T-helper 1 cell treated with Interleukin-12 subunit alpha and Interleukin-12 subunit beta and Interleukin-4 antibody, amounts not matched to agents 30 μg/mL and 1 μg/mL, for 36 hours (primary cell): Measurements from ENCODE around the gene HSP90AA1.
"Not testable (repeated sequence)": the region's sequence is repeated elsewhere in the genome, so short reads cannot be mapped to it uniquely, and the experiment has no call there.

Source experiments
- H3K27ac Mint-ChIP-seq: one replicate; pipeline ENCODE4 v1.8.0; 2021; ENCODE audit warnings: mild to moderate bottlenecking, mixed read lengths
- H3K27me3 Mint-ChIP-seq: one replicate; pipeline ENCODE4 v1.8.0; 2021; ENCODE audit warnings: low read depth, mixed read lengths
- H3K36me3 Mint-ChIP-seq: one replicate; pipeline ENCODE4 v1.8.0; 2021; ENCODE audit warnings: low read depth, mixed read lengths
- H3K4me1 Mint-ChIP-seq: one replicate; pipeline ENCODE4 v1.8.0; 2021; ENCODE audit warnings: low read depth, mixed read lengths
- H3K4me3 Mint-ChIP-seq: one replicate; pipeline ENCODE4 v1.8.0; 2021; ENCODE audit warnings: mild to moderate bottlenecking, moderate library complexity, mixed read lengths
- H3K9me3 Mint-ChIP-seq: one replicate; pipeline ENCODE4 v1.8.0; 2021; ENCODE audit warnings: mixed read lengths

HSP90AA1 gene

DNA sequence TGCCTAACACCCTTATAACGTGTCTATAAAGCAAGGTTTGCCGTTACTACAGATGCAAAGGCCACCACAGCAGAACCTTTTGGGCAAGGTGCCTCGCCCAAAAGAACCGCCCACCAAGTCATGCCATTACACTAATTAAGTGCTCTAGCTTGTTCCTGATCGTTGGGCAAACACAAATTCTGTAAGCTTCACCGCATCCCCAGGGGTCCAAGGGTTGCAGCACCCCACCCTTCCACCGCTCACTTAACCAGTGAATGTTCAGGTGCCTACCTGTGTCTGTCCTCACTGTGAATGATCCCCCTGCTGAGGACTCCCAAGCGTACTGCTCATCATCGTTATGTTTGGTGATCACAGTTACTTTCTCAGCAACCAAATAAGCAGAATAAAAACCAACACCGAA, 1.4 kb downstream of the HSP90AA1 start:
- H3K4me3 Mint-ChIP-seq = peak overlapping the region; percentile 99
- peaks cover 59% of the 10 kb centered on the region for H3K36me3 Mint-ChIP-seq
- H3K27me3 Mint-ChIP-seq = no peaks in the 10 kb centered on the region
- peaks cover 56% of the 10 kb centered on the region for H3K4me1 Mint-ChIP-seq
- peak overlapping the region; percentile 98 for H3K27ac Mint-ChIP-seq
- H3K9me3 Mint-ChIP-seq = no peaks in the 10 kb centered on the region

DNA sequence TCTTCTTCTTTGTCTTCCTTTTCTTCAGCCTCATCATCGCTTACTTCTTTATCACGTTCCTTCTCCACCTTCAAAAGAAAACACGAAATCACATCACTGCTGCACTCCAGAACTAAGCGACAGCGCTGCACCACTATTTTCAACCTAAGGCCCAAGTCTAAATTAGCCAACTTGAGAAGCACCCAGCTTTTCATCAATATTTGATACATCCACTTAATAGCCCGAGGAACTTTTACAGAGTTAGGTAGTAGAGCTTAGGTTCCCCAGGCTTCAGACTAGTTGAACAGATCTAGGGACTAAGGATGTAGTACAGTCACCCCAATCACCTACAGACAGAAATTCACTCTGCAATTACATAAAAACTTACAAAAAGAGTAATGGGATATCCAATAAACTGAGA, 1.9 kb downstream of the HSP90AA1 start:
- H3K27me3 Mint-ChIP-seq = no peaks in the 10 kb centered on the region
- peak overlapping the region; percentile 62 for H3K27ac Mint-ChIP-seq
- peak overlapping the region; percentile 99 for H3K4me3 Mint-ChIP-seq
- H3K4me1 Mint-ChIP-seq = peaks cover 54% of the 10 kb centered on the region
- no peaks in the 10 kb centered on the region for H3K9me3 Mint-ChIP-seq
- peaks cover 64% of the 10 kb centered on the region for H3K36me3 Mint-ChIP-seq

DNA sequence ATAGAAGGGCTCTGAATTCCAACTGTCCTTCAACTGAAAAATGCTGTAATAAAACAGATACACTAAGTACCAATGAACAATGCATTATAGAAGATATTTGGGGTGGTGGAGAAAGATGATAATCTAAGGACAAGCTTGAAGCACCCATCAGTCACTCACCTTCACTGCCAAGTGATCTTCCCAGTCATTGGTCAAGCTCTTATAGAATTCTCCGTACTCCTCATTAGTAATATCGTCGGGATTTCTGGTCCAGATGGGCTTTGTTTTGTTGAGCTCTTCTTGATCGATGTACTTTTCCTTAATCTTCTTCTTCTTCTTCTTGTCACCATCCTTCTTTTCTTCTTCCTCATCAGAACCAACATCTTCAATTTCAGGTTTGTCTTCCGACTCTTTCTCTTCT, 2.3 kb downstream of the HSP90AA1 start:
- peak overlapping the region; percentile 62 for H3K27ac Mint-ChIP-seq
- H3K4me1 Mint-ChIP-seq = peaks cover 52% of the 10 kb centered on the region
- not testable (repeated sequence) for H3K27me3 Mint-ChIP-seq, H3K9me3 Mint-ChIP-seq
- peaks cover 67% of the 10 kb centered on the region for H3K36me3 Mint-ChIP-seq
- peak overlapping the region; percentile 99 for H3K4me3 Mint-ChIP-seq

DNA sequence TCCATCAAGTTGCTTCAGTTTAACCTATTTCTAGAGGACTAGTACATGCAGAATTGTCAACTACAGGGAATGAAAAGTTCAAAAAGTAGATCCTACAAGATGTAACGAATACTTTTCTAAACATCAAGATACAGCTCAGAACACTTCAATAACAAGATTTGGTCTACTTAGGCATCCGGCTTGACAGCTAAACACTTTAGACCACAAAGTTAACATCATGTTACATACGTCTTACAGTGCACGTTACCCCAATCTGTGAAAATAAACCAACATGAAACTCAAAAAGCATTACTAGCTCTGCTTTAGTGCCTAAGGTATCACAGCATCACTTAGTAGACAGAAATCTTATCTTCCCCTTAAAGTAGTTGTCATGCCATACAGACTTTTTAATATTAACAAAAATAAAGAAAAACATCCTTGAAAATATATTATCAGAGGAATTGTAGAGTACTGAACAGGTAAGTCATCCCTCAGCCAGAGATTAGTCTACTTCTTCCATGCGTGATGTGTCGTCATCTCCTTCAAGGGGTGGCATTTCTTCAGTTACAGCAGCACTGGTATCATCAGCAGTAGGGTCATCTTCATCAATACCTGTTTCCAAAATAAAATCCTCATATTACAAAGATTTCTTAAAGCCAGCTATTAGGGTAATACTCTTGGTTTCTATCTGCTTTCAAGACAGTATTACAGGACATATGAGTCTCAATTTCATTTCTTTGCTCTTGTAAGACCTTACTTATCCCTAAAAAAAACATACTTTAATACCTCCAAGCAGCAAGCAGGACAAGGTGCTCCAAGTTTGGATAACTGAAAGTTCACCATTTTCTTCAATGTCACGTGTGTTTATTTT, 5.4 kb downstream of the HSP90AA1 start:
- H3K4me3 Mint-ChIP-seq = no peak overlapping the region
- H3K9me3 Mint-ChIP-seq = no peaks in the 10 kb centered on the region
- peaks cover 82% of the 10 kb centered on the region for H3K36me3 Mint-ChIP-seq
- peaks cover 41% of the 10 kb centered on the region for H3K4me1 Mint-ChIP-seq
- no peaks in the 10 kb centered on the region for H3K27me3 Mint-ChIP-seq
- peak overlapping the region; percentile 20 for H3K27ac Mint-ChIP-seq

DNA sequence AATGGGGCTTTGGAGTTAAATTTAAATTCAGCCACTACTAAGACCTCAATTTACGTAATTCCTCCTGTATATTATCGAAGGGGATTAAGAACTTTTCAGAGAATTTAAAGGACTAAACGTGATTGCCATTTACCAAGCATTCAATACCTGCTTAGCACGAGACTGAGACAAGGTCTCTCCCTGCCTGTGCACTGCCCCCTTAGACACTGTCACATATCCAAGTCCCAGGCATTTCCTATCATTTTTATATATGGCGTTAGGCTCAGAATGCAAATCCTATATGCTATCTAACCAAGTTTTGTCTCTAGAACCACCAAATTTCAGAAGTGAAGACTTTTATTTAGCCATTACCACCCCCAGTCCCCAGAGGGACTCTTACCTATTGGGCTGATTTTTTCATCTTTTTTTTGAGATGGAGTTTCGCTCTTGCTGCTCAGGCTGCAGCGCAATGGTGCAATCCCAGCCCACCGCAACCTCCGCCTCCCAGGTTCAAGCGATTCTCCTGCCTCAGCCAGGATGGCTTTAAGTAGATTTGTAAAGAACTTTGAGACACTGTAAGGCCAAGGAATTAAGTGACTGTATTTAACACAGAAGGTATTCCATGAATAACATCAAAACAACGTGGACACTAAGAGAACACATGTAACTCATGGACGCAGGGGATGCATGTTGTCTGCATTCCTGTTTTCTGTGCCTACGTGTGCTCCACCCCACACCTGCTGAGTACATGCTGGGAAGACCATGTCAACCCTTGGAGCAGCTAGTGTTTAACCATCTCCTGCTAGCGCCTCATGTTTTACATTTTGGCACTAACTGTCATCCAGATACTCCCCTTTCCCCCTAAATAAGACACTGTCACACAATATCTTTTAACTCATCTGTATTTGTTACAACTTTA, 6.4 kb downstream of the HSP90AA1 start:
- no peaks in the 10 kb centered on the region for H3K9me3 Mint-ChIP-seq

DNA sequence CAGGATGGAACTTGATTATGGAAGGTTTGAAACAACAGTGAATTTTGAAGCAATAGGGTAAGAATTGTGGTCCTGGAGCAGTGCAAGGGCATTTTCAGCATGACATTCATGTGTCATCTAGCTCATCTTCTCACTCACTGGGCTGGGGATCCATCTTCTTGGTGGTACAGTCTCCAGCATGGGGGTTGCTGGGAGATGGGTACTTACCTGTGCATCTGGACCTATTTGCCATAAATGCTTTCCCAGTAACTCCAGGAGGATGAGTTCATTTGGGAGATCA, 7.2 kb downstream of the HSP90AA1 start:
- Mint-ChIP-seq H3K27me3 (no peaks in the 10 kb centered on the region), H3K36me3 (peaks cover 65% of the 10 kb centered on the region), H3K9me3 (no peaks in the 10 kb centered on the region), H3K4me1 (peaks cover 30% of the 10 kb centered on the region), H3K4me3 (no peak overlapping the region), H3K27ac (no peak overlapping the region)

More for the DNA sequence above, 6.4 kb downstream of the HSP90AA1 start:
- no peak overlapping the region for H3K27ac Mint-ChIP-seq
- H3K4me3 Mint-ChIP-seq = no peak overlapping the region
- no peaks in the 10 kb centered on the region for H3K27me3 Mint-ChIP-seq
- peaks cover 73% of the 10 kb centered on the region for H3K36me3 Mint-ChIP-seq
- H3K4me1 Mint-ChIP-seq = peaks cover 34% of the 10 kb centered on the region

DNA sequence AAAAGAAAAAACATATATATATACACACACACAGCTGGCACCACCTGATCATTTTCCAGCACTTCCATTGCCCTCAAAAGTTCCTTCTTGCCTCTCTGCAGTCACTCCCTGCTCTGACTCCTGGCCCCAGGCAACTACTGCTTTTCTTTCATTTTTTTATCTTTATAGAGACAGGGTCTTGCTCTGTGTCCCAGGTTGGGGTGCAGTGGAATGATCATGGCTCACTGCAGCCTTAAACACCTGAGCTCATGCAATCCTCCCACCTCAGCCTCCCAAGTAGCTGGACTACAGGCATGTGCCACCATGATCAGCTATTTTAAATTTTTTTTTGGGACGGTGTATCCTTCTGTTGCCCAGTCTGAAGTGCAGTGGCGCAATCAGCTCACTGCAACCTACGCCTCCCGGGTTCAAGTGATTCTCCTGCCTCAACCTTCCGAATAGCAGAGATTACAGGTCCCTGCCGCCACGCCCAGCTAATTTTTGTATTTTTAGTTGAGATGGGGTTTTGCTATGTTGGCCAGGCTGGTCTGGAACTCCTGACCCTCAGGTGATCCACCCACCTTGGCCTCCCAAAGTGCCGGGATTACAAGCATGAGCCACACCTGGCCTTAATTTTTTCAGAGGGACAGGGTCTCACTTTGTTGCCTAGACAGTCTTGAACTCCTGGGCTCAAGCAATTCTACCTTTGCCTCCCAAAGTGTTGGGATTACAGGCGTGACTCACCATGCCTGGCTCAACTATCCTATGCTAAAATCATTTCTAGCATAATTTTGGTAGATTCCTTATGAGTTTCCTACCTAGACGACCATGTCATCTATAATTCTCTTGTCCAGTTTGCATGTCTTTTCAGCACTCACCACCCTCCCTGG, 7.8 kb downstream of the HSP90AA1 start:
- H3K27me3 Mint-ChIP-seq = no peaks in the 10 kb centered on the region
- no peaks in the 10 kb centered on the region for H3K9me3 Mint-ChIP-seq
- H3K36me3 Mint-ChIP-seq = peaks cover 62% of the 10 kb centered on the region
- peak overlapping the region; percentile 65 for H3K27ac Mint-ChIP-seq
- H3K4me1 Mint-ChIP-seq = peaks cover 29% of the 10 kb centered on the region
- H3K4me3 Mint-ChIP-seq = no peak overlapping the region

DNA sequence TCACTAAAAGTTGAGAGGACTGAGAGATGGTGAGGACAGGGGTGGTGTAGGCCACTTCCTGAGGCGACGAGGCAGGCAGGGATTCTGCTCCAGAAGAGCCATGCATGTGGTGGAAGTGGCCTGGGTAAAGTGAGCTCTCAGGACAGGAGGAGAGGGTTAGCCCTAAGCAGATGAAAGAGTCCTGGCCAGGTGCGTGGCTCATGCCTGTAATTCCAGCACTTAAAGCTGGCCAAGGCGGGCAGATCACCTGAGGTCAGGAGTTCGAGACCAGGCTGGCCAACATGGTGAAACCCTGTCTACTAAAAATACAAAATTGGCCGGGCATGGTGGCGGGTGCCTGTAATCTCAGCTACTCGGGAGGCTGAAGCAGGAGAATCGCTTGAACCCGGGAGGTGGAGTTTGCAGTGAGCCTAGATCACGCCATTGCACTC, 8.5 kb downstream of the HSP90AA1 start:
- H3K36me3 Mint-ChIP-seq = peaks cover 56% of the 10 kb centered on the region

DNA sequence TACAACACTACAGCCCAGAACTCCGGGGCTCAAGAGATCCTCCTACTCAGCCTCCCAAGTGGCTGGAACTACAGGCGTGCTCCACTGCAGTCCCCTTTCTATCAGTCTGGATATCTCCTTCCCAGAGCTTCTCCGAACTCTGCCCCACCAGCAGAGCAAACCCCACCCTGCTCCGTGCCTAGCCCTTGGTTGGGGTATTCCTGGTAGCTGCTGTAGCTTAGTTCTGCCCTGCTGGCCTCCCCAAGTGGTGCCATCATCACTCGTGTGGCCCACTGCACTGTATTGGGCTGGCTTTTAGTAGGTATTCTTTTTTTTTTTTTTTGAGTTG, 9.5 kb downstream of the HSP90AA1 start:
- H3K4me3 Mint-ChIP-seq = no peak overlapping the region
- H3K27ac Mint-ChIP-seq = no peak overlapping the region

More for the DNA sequence above, 8.5 kb downstream of the HSP90AA1 start:
- H3K4me3 Mint-ChIP-seq, H3K27me3 Mint-ChIP-seq, H3K27ac Mint-ChIP-seq, H3K9me3 Mint-ChIP-seq: not testable (repeated sequence)
- H3K4me1 Mint-ChIP-seq = peaks cover 23% of the 10 kb centered on the region

DNA sequence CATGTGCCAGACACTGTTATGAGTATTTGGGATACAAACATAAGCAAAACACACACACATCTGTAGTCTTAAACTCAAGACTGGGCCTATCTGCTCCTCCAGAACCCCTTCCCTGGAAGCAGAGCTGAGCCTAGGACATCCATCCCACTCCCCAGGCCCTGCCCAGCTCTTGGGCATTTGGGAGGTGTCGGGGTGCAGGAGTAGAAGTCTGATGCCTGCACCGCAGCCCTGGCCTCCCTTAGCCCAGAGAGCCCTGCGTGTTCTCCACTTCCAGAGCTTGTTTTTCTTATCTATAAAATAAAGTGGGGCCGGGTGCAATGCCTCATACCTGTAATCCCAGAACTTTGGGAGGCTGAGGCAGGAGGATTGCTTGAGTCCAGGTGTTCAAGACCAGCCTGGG, 11.7 kb downstream of the HSP90AA1 start:
- no peak overlapping the region for H3K4me3 Mint-ChIP-seq

More for the DNA sequence above, 9.5 kb downstream of the HSP90AA1 start:
- H3K9me3 Mint-ChIP-seq = no peaks in the 10 kb centered on the region
- peaks cover 46% of the 10 kb centered on the region for H3K36me3 Mint-ChIP-seq
- H3K4me1 Mint-ChIP-seq = peaks cover 17% of the 10 kb centered on the region
- H3K27me3 Mint-ChIP-seq = no peaks in the 10 kb centered on the region

DNA sequence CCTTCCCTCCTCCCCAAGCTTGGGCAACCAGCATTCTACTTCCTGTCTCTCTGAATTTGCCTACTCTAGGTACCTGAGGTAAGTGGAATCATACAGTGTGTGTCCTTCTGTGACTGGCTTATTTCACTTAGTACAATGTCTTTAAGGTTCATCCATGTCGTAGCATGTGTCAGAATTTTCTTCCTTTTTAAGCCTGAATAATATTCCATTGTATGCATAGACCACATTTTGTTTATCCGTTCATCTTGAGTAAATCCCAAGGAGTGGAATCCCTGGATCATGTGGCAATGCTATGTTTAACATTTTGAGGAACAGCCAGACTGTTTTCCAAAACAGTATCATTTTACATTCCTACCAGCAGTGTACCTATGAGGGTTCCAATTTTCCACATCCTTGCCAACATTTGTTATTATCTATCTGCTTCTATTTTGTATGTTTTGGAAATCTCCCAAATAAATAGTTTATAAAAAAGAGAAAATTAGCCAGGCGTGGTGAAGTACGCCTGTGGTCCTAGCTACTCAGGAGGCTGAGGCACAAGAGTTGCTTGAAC, 12.4 kb downstream of the HSP90AA1 start:
- H3K4me1 Mint-ChIP-seq = peaks cover 1% of the 10 kb centered on the region
- H3K4me3 Mint-ChIP-seq = no peak overlapping the region
- H3K27ac Mint-ChIP-seq = no peak overlapping the region
- no peaks in the 10 kb centered on the region for H3K9me3 Mint-ChIP-seq
- H3K27me3 Mint-ChIP-seq = no peaks in the 10 kb centered on the region
- H3K36me3 Mint-ChIP-seq = peaks cover 19% of the 10 kb centered on the region

More for the DNA sequence above, 11.7 kb downstream of the HSP90AA1 start:
- peaks cover 24% of the 10 kb centered on the region for H3K36me3 Mint-ChIP-seq
- H3K9me3 Mint-ChIP-seq = no peaks in the 10 kb centered on the region
- no peaks in the 10 kb centered on the region for H3K27me3 Mint-ChIP-seq
- H3K27ac Mint-ChIP-seq = no peak overlapping the region
- peaks cover 1% of the 10 kb centered on the region for H3K4me1 Mint-ChIP-seq

DNA sequence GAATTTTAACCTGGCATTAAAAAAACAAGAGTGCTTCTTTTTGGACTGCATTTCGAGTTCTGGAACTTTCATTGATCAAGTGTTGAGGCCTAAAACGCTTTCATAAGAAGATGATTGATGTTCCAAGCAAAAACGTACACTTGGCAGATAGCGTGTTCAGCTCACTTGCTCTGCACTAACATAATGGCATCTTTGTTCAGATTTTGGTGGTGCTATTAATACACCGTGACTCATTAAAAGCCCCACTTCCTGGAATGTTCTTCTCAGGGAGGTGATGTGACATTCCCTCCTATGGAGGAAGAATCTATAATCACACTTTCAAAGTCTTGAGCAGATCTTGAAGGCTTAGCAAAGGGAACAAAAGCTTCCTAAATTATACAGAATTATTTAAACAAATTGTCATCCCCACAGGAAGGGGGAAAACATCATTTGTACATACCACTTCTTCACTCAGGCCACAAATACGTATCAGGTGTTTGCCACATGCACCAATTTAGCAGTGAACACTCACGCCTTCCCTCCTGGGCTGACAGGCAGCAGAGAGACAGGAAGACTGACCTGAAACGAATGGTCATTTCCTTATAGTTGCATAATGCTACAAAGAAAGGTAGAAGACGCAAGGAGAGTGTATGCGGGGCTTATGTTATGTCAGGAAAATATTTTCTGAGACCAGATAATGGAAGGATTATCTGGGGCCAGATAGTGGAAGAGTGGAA, 15.4 kb downstream of the HSP90AA1 start:
- Mint-ChIP-seq H3K4me3 (no peak overlapping the region), H3K4me1 (peaks cover under 1% of the 10 kb centered on the region), H3K36me3 (peaks cover 2% of the 10 kb centered on the region), H3K9me3 (no peaks in the 10 kb centered on the region), H3K27me3 (no peaks in the 10 kb centered on the region), H3K27ac (no peak overlapping the region)

DNA sequence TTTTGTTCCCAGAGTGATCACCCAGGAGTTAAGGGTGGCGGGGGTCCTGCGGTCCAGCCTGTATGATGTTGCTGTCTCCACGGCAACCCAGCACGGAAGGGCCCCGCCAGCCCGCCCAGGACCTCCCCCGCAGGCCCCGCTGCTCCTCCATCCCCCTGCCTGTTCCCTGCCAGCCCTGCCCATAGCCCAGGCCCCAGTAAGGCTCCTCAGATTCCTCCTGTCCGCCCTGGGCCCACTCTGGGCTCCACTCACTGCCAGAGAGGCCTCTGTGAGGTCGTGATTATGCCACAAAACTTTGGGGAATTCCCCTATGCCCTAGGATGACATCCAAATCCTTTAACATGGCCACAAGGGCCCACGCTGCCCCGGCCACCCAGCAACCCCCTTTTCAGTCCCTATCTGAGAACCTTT, 20.8 kb downstream of the HSP90AA1 start:
- H3K27me3 Mint-ChIP-seq = no peaks in the 10 kb centered on the region
- H3K36me3 Mint-ChIP-seq = no peaks in the 10 kb centered on the region
- no peak overlapping the region for H3K4me3 Mint-ChIP-seq
- H3K27ac Mint-ChIP-seq = no peak overlapping the region
- H3K4me1 Mint-ChIP-seq = peaks cover 3% of the 10 kb centered on the region
- no peaks in the 10 kb centered on the region for H3K9me3 Mint-ChIP-seq
